Mesothelial cell of epicardium (in vitro differentiated cells): Measurements from ENCODE around the gene PHF2. TPM values are rescaled to one million over a fixed set of nuclear protein-coding genes. Genes with fewer than 3 reads are reported as not detected.

Experiments
- DNase-seq, 2 experiments: peaks; one replicate each; pipeline ENCODE4 v3.0.0; 2021; ENCODE audit warnings: low spot score in 2 of 2; ENCODE audit not compliant: unreplicated experiment in 2 of 2
- H3K27ac Mint-ChIP-seq: 2 replicates; pipeline ENCODE4 v1.8.0; 2021; ENCODE audit warnings: mixed read lengths
- H3K27me3 Mint-ChIP-seq: 2 replicates; pipeline ENCODE4 v1.8.0; 2021; ENCODE audit warnings: low read depth, mixed read lengths
- H3K36me3 Mint-ChIP-seq: 2 replicates; pipeline ENCODE4 v1.8.0; 2021; ENCODE audit warnings: mixed read lengths
- H3K4me1 Mint-ChIP-seq: 2 replicates; pipeline ENCODE4 v1.8.0; 2021; ENCODE audit warnings: mixed read lengths
- H3K4me3 Mint-ChIP-seq: 2 replicates; pipeline ENCODE4 v1.8.0; 2021; ENCODE audit warnings: mild to moderate bottlenecking, moderate library complexity, mixed read lengths
- H3K9me3 Mint-ChIP-seq: 2 replicates; pipeline ENCODE4 v1.8.0; 2021; ENCODE audit warnings: mixed read lengths
- total RNA-seq: library from RNA; stranded (reverse); gene quantifications from 3 replicates; pipeline ENCODE4 v1.2.1, GENCODE V29; 2021
- TF ChIP-seq, protein P1 (sequence below): fragments of 200-600 bp; sonication (generic); IDR thresholded peaks from one replicate; pipeline ENCODE4 v1.5.0; 2021; ENCODE audit warnings: antibody characterized with exemption; ENCODE audit not compliant: unreplicated experiment

Gene PHF2
- total RNA-seq, 1 donor from 2014 or later: 37.6 TPM

GRCh38 chr9:93693129-93693528, 116.7 kb downstream of the PHF2 start:
- TF ChIP-seq, protein P1, sequence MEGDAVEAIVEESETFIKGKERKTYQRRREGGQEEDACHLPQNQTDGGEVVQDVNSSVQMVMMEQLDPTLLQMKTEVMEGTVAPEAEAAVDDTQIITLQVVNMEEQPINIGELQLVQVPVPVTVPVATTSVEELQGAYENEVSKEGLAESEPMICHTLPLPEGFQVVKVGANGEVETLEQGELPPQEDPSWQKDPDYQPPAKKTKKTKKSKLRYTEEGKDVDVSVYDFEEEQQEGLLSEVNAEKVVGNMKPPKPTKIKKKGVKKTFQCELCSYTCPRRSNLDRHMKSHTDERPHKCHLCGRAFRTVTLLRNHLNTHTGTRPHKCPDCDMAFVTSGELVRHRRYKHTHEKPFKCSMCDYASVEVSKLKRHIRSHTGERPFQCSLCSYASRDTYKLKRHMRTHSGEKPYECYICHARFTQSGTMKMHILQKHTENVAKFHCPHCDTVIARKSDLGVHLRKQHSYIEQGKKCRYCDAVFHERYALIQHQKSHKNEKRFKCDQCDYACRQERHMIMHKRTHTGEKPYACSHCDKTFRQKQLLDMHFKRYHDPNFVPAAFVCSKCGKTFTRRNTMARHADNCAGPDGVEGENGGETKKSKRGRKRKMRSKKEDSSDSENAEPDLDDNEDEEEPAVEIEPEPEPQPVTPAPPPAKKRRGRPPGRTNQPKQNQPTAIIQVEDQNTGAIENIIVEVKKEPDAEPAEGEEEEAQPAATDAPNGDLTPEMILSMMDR: no peak
- peaks cover 31% of the 10 kb centered on the region for H3K9me3 Mint-ChIP-seq

GRCh38 chr9:93697352-93698139, 121.2 kb downstream of the PHF2 start:
- Mint-ChIP-seq H3K4me1 (peaks cover 2% of the 10 kb centered on the region), H3K4me3 (no peak overlapping the region), H3K36me3 (no peaks in the 10 kb centered on the region), H3K9me3 (peaks cover 5% of the 10 kb centered on the region), H3K27me3 (peaks cover 7% of the 10 kb centered on the region), H3K27ac (no peak overlapping the region)
- TF ChIP-seq, protein P1: no peak
- DNase-seq: no peak

More at GRCh38 chr9:93693129-93693528, 116.7 kb downstream of the PHF2 start:
- no peaks in the 10 kb centered on the region for H3K4me1 Mint-ChIP-seq
- no peak overlapping the region for H3K4me3 Mint-ChIP-seq
- peaks cover 2% of the 10 kb centered on the region for H3K36me3 Mint-ChIP-seq
- peaks cover 9% of the 10 kb centered on the region for H3K27me3 Mint-ChIP-seq
- DNase-seq: no peak
- no peak overlapping the region for H3K27ac Mint-ChIP-seq

GRCh38 chr9:93698140-93698908, 121.9 kb downstream of the PHF2 start:
- peaks cover 11% of the 10 kb centered on the region for H3K9me3 Mint-ChIP-seq
- TF ChIP-seq, protein P1: no peak
- peaks cover 2% of the 10 kb centered on the region for H3K4me1 Mint-ChIP-seq
- DNase-seq: no peak
- H3K36me3 Mint-ChIP-seq: no peaks in the 10 kb centered on the region
- H3K27me3 Mint-ChIP-seq: peaks cover 3% of the 10 kb centered on the region
- no peak overlapping the region for H3K27ac Mint-ChIP-seq
- H3K4me3 Mint-ChIP-seq: no peak overlapping the region

DNA sequence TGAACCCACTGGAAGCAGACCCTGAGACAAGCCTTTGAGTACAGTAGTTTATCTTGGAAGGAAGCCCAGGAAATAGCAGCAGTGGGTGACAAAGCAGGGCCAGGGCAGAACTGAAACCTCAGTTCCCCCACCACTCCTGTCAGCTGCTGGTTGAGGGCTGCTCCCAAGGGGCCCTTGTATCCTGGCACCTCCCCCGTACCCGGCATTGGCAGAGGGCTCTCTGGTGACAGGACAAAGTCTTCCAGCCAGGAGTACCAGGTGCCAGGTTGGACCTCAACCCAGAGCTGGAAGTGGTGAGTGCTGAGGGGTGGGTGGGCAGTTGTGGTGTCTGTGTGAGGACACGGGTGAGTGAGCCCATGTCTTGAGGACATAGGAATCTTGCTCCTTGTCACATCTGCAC, 123.3 kb downstream of the PHF2 start:
- TF ChIP-seq, protein P1: no peak
- peaks cover 16% of the 10 kb centered on the region for H3K9me3 Mint-ChIP-seq
- H3K4me3 Mint-ChIP-seq: no peak overlapping the region
- DNase-seq: no peak
- peaks cover 2% of the 10 kb centered on the region for H3K27me3 Mint-ChIP-seq
- H3K36me3 Mint-ChIP-seq: no peaks in the 10 kb centered on the region
- H3K4me1 Mint-ChIP-seq: peaks cover 2% of the 10 kb centered on the region
- H3K27ac Mint-ChIP-seq: no peak overlapping the region

- Mint-ChIP-seq H3K27me3 (peaks cover 7% of the 10 kb centered on the region), H3K27ac (no peak overlapping the region), H3K4me3 (no peak overlapping the region), H3K9me3 (peaks cover 11% of the 10 kb centered on the region), H3K4me1 (peaks cover 2% of the 10 kb centered on the region), H3K36me3 (no peaks in the 10 kb centered on the region)
- peak in 1 of 2 experiments; percentile 24 for DNase-seq
- TF ChIP-seq, protein P1: no peak
Measured at GRCh38 chr9:93701494-93702218, 125.3 kb downstream of the PHF2 start.
